ENCODE data around the gene PHLDB3.

The PHLDB3 gene

DNA sequence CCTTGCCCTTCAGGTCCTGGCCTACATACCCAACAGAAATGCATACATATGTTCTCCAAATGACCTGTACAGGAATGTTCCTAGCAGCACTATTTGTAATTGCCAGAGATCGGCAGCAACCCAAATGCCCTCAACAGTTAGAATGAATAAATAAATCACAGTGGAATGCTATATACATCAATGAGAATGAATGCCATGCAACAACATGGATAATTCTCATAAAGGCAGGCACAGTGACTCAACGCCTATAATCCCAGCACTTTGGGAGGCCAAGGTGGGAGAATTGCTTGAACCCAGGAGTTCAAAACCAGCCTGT lies 71.2 kb downstream of the PHLDB3 start:
- Histone ChIP-seq H3K9ac (no peak overlapping the region), H3K4me3 (ENCODE audit: low read depth, low read length) (no peak overlapping the region), H3K4me2 (ENCODE audit: low read length) (no peak overlapping the region), H3K79me2 (no peaks in the 10 kb centered on the region), H3K4me1 (no peaks in the 10 kb centered on the region), H3K9me3 (ENCODE audit: control insufficient read depth, low read length) (no peaks in the 10 kb centered on the region), H3K27me3 (ENCODE audit: control insufficient read depth, insufficient read depth, low read length) (no peaks in the 10 kb centered on the region), H3K36me3 (ENCODE audit: control insufficient read depth, insufficient read depth, low read length) (no peaks in the 10 kb centered on the region), H3K27ac (no peak overlapping the region), H2AFZ (no peak overlapping the region)
- TF ChIP-seq, protein P1, sequence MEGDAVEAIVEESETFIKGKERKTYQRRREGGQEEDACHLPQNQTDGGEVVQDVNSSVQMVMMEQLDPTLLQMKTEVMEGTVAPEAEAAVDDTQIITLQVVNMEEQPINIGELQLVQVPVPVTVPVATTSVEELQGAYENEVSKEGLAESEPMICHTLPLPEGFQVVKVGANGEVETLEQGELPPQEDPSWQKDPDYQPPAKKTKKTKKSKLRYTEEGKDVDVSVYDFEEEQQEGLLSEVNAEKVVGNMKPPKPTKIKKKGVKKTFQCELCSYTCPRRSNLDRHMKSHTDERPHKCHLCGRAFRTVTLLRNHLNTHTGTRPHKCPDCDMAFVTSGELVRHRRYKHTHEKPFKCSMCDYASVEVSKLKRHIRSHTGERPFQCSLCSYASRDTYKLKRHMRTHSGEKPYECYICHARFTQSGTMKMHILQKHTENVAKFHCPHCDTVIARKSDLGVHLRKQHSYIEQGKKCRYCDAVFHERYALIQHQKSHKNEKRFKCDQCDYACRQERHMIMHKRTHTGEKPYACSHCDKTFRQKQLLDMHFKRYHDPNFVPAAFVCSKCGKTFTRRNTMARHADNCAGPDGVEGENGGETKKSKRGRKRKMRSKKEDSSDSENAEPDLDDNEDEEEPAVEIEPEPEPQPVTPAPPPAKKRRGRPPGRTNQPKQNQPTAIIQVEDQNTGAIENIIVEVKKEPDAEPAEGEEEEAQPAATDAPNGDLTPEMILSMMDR (IDR thresholded peaks at IDR 0.05): no peak

DNA sequence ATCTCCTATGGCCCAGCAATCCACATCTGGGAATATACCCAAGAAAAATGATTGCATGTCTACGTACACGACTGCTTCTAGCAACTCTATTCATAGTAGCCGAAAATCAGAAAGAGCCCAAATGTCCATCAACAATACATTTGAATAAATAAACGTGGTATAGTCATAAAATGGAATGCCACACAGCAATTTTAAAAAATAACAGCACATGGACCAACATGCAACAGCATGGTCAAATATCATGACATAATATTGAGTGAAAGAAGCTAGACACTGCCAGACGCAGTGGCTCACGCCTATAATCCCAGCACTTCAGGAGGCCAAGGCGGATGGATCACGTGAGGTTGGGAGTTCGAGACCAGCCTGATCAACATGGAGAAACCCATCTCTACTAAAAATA lies 73.6 kb downstream of the PHLDB3 start:
- no peak overlapping the region for H3K27ac ChIP-seq
- H2AFZ ChIP-seq: no peak overlapping the region
- H3K4me2 ChIP-seq (ENCODE audit: low read length): no peak overlapping the region
- TF ChIP-seq, protein P1 (IDR thresholded peaks at IDR 0.05): no peak
- no peaks in the 10 kb centered on the region for H3K9me3 ChIP-seq (ENCODE audit: control insufficient read depth, low read length)
- H3K4me3 ChIP-seq (ENCODE audit: low read depth, low read length): no peak overlapping the region
- no peaks in the 10 kb centered on the region for H3K27me3 ChIP-seq (ENCODE audit: control insufficient read depth, insufficient read depth, low read length)
- H3K4me1 ChIP-seq: no peaks in the 10 kb centered on the region
- H3K79me2 ChIP-seq: no peaks in the 10 kb centered on the region
- H3K9ac ChIP-seq: no peak overlapping the region
- no peaks in the 10 kb centered on the region for H3K36me3 ChIP-seq (ENCODE audit: control insufficient read depth, insufficient read depth, low read length)

GRCh38 chr19:43430142-43430710 lies 74.3 kb downstream of the PHLDB3 start:
- Histone ChIP-seq H3K4me3 (ENCODE audit: low read depth, low read length) (no peak overlapping the region), H3K9ac (no peak overlapping the region), H3K4me1 (no peaks in the 10 kb centered on the region), H2AFZ (no peak overlapping the region), H3K36me3 (ENCODE audit: control insufficient read depth, insufficient read depth, low read length) (no peaks in the 10 kb centered on the region), H3K4me2 (ENCODE audit: low read length) (no peak overlapping the region), H3K9me3 (ENCODE audit: control insufficient read depth, low read length) (no peaks in the 10 kb centered on the region), H3K27ac (no peak overlapping the region), H3K27me3 (ENCODE audit: control insufficient read depth, insufficient read depth, low read length) (no peaks in the 10 kb centered on the region), H3K79me2 (no peaks in the 10 kb centered on the region)
- TF ChIP-seq, protein P1 (IDR thresholded peaks at IDR 0.05): no peak

DNA sequence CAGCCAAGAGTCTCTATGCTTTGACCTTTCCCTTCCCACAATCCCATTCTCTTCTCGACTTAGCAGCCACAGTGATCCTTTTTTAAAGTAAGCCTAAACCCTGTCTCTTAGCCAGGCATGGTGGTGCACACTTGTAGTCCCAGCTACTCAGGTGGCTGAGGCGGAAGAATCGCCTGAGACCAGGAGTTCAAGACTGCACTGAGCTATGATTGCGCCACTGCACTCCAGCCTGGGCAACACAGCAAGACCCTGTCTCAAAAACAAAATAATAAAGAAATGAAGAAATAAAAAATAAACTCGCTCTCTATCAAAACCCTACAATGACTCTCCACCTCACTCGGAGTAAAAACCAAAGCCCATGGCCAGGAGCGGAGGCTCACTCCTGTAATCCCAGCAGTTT lies 75.2 kb downstream of the PHLDB3 start:
- H2AFZ ChIP-seq: no peak overlapping the region
- TF ChIP-seq, protein P1 (IDR thresholded peaks at IDR 0.05): no peak

DNA sequence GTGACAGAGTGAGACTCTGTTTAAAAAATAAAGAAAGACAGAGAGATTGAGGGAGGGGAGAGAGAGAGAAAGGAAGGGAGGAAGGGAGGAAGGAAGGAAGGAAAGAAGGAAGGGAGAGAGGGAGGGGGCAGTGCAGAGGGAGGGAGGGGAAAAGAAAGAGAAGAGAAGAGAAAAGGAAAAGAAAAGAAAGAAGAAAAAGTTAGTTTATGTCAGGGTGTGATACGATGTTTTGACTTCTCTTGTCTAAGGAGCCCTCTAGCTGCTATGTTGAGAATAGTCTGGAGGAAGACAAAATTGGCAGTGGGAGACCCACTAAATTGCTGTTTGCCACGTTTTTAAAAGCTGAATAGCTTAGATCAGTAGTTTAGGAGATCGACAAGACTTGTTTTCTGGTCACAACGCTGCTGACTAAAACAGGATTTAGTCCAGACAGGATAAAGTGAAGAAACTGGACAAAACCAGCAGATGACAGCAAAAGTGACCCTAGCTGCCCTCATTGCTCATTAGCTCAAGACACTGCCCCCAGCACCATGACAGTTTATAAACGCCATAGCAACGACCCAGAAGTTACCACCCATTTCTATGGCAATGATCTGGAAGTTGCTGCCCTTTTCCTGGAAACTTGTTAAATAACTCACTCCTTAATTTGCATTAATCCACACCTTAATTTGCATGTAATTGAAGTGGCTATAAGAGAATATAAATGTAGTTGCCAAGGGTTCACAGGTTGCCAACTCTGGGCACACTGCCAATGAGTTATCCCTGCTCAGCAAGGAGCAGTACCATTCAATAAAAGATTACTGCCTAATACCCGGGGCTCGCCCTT lies 78.8 kb downstream of the PHLDB3 start:
- Histone ChIP-seq H3K9me3 (ENCODE audit: control insufficient read depth, low read length) (no peaks in the 10 kb centered on the region), H3K27me3 (ENCODE audit: control insufficient read depth, insufficient read depth, low read length) (no peaks in the 10 kb centered on the region), H3K79me2 (no peaks in the 10 kb centered on the region), H3K4me2 (ENCODE audit: low read length) (no peak overlapping the region), H3K27ac (no peak overlapping the region), H3K9ac (no peak overlapping the region), H3K4me1 (no peaks in the 10 kb centered on the region), H3K36me3 (ENCODE audit: control insufficient read depth, insufficient read depth, low read length) (no peaks in the 10 kb centered on the region), H3K4me3 (ENCODE audit: low read depth, low read length) (no peak overlapping the region), H2AFZ (peak overlapping the region; percentile 2)
- TF ChIP-seq, protein P1 (IDR thresholded peaks at IDR 0.05): peak; percentile 17

More for the DNA sequence above, 75.2 kb downstream of the PHLDB3 start:
- H3K27ac ChIP-seq: no peak overlapping the region
- no peak overlapping the region for H3K9ac ChIP-seq
- no peak overlapping the region for H3K4me3 ChIP-seq (ENCODE audit: low read depth, low read length)
- H3K36me3 ChIP-seq (ENCODE audit: control insufficient read depth, insufficient read depth, low read length): no peaks in the 10 kb centered on the region
- no peaks in the 10 kb centered on the region for H3K4me1 ChIP-seq
- H3K79me2 ChIP-seq: no peaks in the 10 kb centered on the region
- H3K4me2 ChIP-seq (ENCODE audit: low read length): no peak overlapping the region
- H3K9me3 ChIP-seq (ENCODE audit: control insufficient read depth, low read length): no peaks in the 10 kb centered on the region
- no peaks in the 10 kb centered on the region for H3K27me3 ChIP-seq (ENCODE audit: control insufficient read depth, insufficient read depth, low read length)
